Measurements from ENCODE around the gene CRKL.
"Not testable (repeated sequence)": the region's sequence is repeated elsewhere in the genome, so short reads cannot be mapped to it uniquely, and the experiment has no call there.

CRKL gene, protein sequence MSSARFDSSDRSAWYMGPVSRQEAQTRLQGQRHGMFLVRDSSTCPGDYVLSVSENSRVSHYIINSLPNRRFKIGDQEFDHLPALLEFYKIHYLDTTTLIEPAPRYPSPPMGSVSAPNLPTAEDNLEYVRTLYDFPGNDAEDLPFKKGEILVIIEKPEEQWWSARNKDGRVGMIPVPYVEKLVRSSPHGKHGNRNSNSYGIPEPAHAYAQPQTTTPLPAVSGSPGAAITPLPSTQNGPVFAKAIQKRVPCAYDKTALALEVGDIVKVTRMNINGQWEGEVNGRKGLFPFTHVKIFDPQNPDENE

GRCh38 chr22:20916916-20917810, at the start of gene CRKL:
TSS of gene CRKL (plus strand) at chr22:20917407. CDS start at chr22:20917935, 528 bp downstream.
- DNase-seq: peak; percentile 72 to 98 (median 94)

DNA sequence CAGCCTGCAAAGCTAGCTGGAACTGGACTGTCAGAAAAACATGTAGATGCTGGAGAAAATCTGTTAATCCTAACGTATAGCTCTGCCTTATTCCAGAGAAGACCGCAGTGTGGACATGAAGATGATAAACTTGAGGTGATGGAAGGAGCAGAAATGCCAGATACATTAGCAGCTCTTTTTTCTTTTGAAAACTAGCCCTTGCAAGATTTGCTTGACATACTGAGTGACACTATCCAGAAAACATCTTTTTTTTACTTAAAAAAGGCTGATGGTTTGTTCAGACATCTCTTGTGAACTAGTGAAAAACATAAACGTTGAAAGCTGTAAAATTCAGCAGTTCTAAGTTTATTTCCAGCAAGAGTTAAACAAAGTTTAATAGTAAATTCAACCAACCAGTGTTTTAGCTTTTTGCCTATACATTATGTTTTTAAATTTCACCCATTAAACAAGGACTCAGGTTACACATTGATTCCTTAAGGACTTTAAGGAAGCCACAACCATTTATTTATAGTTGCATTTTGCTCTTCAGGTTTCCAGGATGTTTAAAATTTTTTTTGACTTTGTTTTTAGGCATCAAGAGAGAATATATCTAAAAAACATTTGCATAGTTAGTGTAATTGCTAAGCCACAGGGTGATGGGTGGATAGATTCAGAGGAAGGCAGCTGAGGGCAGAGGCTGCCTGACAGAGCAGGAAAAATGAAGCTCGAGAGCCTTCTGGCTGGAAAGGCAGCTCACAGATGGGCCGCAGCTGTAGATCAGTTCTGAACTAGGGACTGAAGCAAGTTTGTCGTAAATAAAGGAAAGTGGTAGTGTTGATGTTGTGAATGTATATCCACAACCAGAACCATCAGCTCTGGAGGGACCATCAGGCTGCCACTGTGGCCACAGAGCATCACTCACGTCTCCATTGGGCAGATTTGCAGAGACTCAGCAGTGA, 48.9 kb upstream of the CRKL start:
- no peak for DNase-seq

DNA sequence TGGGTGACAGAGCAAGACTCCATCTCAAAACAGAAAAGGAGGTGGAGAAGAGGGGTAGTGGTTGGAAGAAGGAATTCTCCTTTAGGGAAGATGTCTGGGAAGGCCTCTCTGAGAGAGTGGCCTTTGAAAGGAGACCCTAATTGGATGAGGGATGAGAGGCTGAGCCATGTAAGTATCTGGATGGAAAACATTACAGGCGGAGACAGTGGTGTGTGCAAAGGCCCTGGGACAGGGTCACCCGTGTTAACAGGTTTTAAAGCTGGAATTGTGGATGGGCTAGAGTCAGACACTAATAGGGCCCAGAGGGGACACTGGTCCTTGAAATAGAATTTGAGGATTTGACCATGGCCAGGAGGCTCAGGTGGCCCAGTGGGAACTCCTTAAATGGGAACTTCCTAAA, 48.0 kb upstream of the CRKL start:
- no peak for DNase-seq

DNA sequence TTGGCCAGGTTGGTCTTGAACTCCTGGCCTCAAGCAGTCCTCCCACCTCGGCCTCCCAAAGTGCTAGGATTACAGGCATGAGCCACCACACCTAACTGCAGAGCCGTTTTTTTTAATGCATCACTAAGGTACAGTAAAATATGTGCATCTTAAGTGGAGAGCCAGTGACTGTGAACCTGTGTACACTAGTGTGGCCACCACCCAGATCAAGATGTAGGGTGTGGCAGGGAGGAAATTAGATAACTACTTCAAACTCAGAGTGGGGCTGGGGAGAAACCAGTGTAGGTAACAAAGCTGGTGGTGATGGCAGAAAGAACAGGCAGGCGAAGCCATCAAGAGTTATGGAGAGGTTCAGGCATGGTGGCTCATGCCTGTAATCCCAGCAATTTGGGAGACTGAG, 44.0 kb upstream of the CRKL start:
- DNase-seq: no peak

DNA sequence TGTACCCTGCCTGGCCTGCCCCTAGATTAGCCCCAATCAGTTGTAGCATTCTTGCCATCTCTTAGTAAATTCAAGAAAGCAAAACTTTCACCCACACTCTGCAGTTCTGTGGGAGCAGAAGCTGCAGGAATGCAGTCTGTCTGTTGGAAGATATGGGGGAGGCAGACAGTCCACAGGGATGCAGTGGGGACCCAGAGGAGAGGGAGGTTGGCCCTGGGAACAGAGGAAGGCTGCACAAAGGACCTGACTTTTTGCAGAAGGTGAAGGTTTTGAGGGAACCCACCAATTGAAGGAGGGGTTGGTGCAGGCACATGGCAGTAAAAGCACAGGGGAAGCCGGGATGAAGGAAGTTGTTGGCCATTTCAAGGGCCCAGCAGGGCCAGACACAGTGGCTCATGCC, 41.9 kb upstream of the CRKL start:
- DNase-seq: no peak

- peak in 5 of 58 donors; percentile 13 to 43 (median 25) for DNase-seq
Observed at GRCh38 chr22:20877715-20878114, 39.5 kb upstream of the CRKL start.

GRCh38 chr22:20881231-20881630, 36.0 kb upstream of the CRKL start:
- no peak for DNase-seq

DNA sequence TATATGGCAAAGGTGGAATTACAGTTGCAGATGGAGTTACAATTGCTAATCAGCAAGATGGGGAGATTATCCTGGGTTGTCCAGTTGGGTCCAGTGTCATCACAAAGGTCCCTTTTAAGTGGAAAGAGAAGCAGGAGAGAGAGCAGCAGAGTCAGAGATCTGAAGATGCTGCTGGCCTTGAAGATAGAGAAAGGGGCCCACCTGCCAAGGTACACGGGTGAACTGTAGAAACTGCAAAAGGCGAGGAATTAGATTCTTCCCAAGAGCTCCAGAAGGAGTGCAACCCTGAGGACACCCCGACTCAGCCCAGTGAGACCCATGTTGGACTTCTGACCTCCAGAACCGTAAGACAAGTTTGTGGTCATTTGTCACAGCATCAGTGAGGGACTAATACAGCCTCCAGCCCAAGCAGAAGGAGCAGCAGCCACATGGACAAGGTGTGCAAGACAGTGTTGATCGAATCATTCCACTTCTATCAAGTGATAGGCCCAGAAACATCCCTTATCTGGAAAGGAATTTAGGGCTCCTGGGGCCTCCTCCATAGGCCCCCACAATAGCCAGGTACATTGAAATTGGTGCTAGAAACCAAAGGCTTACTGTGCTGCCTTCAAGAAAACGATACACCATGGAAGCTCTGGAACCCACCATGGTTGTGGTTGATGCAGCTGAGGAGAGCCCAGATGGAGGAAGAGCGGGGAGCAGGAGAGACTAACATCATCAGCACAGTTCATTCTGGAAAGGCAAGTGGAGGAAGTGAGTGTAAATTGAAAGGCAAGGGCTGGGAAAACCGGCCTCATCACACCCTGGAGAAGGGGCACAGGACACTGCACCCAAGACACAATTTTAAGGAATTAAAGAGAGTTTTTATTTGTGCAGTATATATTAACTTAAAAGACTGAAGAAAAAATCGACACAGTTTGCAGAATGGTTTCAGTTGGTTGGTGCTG, 35.1 kb upstream of the CRKL start:
- no peak for DNase-seq

DNA sequence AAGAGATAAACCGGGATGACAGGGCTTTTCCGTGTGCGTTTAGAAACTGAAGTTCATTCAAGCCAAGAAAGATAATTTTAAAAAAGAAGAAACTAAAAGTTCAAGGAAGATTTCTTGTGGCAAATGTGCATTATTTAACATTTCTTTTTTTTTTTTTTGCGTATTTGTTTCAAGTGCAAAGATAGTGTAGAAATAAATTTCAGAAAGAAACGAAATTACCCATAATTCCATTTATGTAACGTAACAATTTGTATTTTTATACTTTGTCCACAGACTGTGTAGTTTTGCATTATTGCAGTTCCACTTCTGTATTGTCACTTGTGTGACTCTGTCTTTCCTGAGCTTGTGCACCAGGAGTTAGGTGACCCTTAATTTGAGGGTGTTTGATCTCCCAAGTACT, 34.4 kb upstream of the CRKL start:
- no peak for DNase-seq

DNA sequence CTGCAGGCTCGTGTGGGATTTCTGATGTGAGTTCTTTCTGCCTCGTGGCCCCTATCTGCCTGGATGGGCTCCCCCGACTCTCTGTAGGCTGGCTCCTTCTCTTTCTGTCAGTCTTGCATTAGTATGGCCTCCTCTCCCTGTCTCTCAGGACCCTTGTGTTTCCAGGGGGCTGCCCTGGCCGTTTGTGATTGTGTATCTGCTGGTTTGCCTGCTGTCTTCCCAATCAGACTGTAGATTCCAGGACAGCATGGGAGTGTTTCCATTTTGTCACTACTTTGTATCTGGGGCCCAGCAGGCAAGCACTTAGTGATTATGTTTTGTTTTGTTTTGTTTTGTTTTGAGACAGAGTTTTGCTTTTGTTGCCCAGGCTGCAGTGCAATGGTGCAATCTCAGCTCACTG, 32.8 kb upstream of the CRKL start:
- no peak for DNase-seq

- DNase-seq: no peak
Observed at GRCh38 chr22:20885017-20885556, 32.1 kb upstream of the CRKL start.

GRCh38 chr22:20885557-20886323, 31.5 kb upstream of the CRKL start:
- DNase-seq: peak in 56 of 58 donors; percentile 6 to 82 (median 52)

GRCh38 chr22:20887375-20887774, 29.8 kb upstream of the CRKL start:
- no peak for DNase-seq

GRCh38 chr22:20889025-20889704, 28.0 kb upstream of the CRKL start:
- no peak for DNase-seq

DNA sequence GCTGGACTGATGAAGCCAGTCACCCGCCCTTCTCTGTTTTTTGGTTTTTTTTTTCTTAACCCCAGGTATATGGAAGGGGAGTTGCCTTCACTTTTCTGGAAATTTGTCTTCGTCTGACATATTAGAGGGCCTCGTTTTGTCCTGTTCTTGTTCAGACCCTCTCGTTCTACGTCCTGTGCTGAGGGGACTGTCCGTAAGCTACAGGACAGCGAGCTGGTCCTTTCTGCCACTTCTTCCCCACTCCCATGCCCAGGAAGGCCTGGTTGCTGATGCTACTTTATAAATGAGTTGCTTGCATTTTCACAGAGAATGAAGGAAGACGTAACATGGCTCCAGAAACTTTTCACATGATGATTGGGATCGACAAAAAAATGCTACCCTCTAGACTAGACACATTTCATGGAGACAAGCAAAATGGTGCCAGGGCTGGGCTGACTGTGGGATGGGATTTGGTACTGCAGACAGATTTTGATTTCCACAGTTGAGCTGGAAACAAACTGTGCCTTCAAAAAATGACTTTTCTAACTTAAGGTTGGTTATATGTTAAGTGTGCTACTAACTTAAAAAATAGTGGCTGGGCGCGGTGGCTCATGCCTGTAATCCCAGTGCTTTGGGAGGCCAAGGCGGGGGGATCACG, 27.2 kb upstream of the CRKL start:
- DNase-seq: no peak

GRCh38 chr22:20890975-20891374, 26.2 kb upstream of the CRKL start:
- DNase-seq: no peak

DNA sequence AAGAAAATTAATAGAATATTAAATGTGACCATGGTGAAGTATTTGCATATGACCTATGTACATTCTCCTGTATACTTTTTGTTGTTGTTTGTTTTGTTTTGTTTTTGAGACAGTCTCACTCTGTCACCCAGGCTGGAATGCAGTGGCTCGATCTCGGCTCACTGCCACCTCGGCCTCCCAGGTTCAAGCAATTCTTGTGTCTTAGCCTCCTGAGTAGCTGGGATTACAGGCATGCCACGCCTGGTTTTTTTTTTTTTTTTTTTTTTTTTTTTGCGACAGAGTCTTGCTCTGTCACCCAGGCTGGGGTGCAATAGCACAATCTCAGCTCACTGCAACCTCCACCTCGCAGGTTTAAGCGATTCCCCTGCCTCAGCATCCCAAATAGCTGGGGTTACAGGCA, 19.5 kb upstream of the CRKL start:
- not testable (repeated sequence) for DNase-seq

DNA sequence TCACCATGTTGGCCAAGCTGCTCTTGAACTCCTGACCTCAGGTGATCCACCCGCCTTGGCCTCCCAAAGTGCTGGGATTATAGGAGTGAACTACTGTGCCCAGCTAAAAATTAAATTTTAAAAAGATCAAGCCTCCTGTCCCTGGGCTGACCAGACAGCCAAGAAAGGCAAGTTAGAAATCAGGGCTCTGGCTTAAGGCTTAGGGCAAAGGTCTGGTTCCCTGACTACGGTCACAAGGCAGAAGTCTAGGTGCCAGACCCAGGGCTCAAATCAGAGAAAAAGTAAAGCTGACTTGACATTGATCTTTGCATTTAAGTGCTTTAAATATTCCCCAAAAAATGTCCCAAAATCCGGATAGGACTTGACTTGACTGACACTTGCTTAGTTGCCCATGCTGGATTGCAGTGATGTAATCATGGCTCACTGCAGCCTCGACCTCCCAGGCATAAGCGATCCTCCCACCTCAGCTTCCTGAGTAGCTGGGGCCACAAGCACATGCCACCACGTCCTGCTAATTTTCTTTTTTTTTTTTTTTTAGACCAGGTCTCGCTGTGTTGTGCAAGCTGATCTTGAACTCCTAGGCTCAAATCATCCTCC, 17.3 kb upstream of the CRKL start:
- no peak for DNase-seq
